Caco-2 (cell line): Measurements from ENCODE around the gene HKDC1. TPM values are rescaled to one million over a fixed set of nuclear protein-coding genes. Genes with fewer than 3 reads are reported as not detected.

Experiments
- BruUV-seq: library from RNA; stranded (reverse); fragments of 400-500 nt; replicated peaks from 2 replicates; lab custom pipeline; 2021; lab: Mats Ljungman, UMichigan
- CTCF ChIA-PET: fragments of 300-600 bp; sonication (Branson Sonifier 250); formaldehyde crosslinking; loops from one replicate; lab custom pipeline; 2022; ENCODE audit warnings: antibody characterized with exemption; lab: Charles Lee
- POLR2A ChIA-PET: fragments of 300-600 bp; sonication (Branson Sonifier 250); formaldehyde crosslinking; loops from one replicate; lab custom pipeline; 2022; ENCODE audit warnings: antibody characterized with exemption; lab: Charles Lee
- DNase-seq, 2 experiments: peaks; one replicate each; pipeline versions ENCODE4 v3.0.0 to v3.0.0-alpha.2; 2020 to 2022
- H3K27me3 ChIP-seq: replicated peaks from 2 replicates; pipeline ENCODE4 v1.6.0; 2011; ENCODE audit warnings: low read length; ENCODE audit not compliant: control insufficient read depth, insufficient read depth
- H3K36me3 ChIP-seq: 2 replicates; pipeline ENCODE4 v1.5.1; 2011; ENCODE audit warnings: low read length; ENCODE audit not compliant: control insufficient read depth, insufficient read depth
- H3K4me1 ChIP-seq: fragments of 250-450 bp; sonication (Bioruptor Pico); 2 replicates; pipeline ENCODE4 v1.5.1; 2020; ENCODE audit warnings: mild to moderate bottlenecking
- H3K4me3 ChIP-seq: 2 replicates; pipeline ENCODE4 v1.5.1; 2011; ENCODE audit warnings: low read depth, mild to moderate bottlenecking, control low read depth, low read length
- H3K9me3 ChIP-seq: fragments of 250-450 bp; sonication (Bioruptor Pico); 2 replicates; pipeline ENCODE4 v1.5.1; 2020; ENCODE audit warnings: mild to moderate bottlenecking, moderate library complexity
- H3K27ac Mint-ChIP-seq: one replicate; pipeline ENCODE4 v1.8.0; 2022; ENCODE audit warnings: mixed read lengths; ENCODE audit not compliant: unreplicated experiment
- H3K27me3 Mint-ChIP-seq: one replicate; pipeline ENCODE4 v1.8.0; 2022; ENCODE audit warnings: mixed read lengths; ENCODE audit not compliant: insufficient read depth, unreplicated experiment
- H3K36me3 Mint-ChIP-seq: one replicate; pipeline ENCODE4 v1.8.0; 2022; ENCODE audit warnings: mild to moderate bottlenecking, mixed read lengths; ENCODE audit not compliant: insufficient read depth, unreplicated experiment
- H3K4me1 Mint-ChIP-seq: one replicate; pipeline ENCODE4 v1.8.0; 2022; ENCODE audit warnings: low read depth, mixed read lengths; ENCODE audit not compliant: unreplicated experiment
- H3K4me3 Mint-ChIP-seq: one replicate; pipeline ENCODE4 v1.8.0; 2022; ENCODE audit warnings: mild to moderate bottlenecking, moderate library complexity, mixed read lengths; ENCODE audit not compliant: unreplicated experiment
- H3K9me3 Mint-ChIP-seq: one replicate; pipeline ENCODE4 v1.8.0; 2022; ENCODE audit warnings: mixed read lengths; ENCODE audit not compliant: unreplicated experiment
- CTCF ChIP-seq, 2 experiments: fragments of 200-600 bp in 1 of 2; IDR thresholded peaks; 1 replicate in 1 of 2; 2 replicates in 1 of 2; pipeline versions ENCODE4 v1.5.1 to v1.8.0; 2011 to 2022; ENCODE audit warnings: antibody characterized with exemption in 1 of 2, control low read depth in 1 of 2, inconsistent platforms in 1 of 2, low read depth in 1 of 2, low read length in 1 of 2, mild to moderate bottlenecking in 1 of 2, moderate library complexity in 1 of 2; ENCODE audit not compliant: insufficient read depth in 1 of 2, severe bottlenecking in 1 of 2, unreplicated experiment in 1 of 2
- intact Hi-C: fragments of 100-400 bp; cut with micrococcal nuclease; formaldehyde crosslinking; loops from one replicate; pipeline ENCODE4 v1.10.0; 2022; ENCODE audit not compliant: unreplicated experiment
- total RNA-seq: library from RNA; stranded (reverse); gene quantifications from 2 replicates; pipeline ENCODE4 v1.2.3, GENCODE V29; 2022

Gene HKDC1
- total RNA-seq, 1 experiment from 2014 or later = 24.5 TPM

GRCh38 chr10:69242852-69243212 lies 22.7 kb downstream of the HKDC1 start:
- no peak overlapping the region for H3K27ac Mint-ChIP-seq
- Histone ChIP-seq H3K27me3 (no peaks in the 10 kb centered on the region), H3K9me3 (no peaks in the 10 kb centered on the region), H3K4me3 (no peak overlapping the region), H3K4me1 (no peaks in the 10 kb centered on the region), H3K36me3 (no peaks in the 10 kb centered on the region)
- intact Hi-C loops = no loop called here
- ChIA-PET CTCF (interaction anchor here (1.3 to 2.0 kb wide), 2 partner anchors 150 to 165 kb away, joined by 4 to 5 read pairs; no protein-coding TSS in a partner anchor), POLR2A (interaction anchor here (0.6 to 0.7 kb wide), 2 partner anchors 13 to 777 kb away, joined by 3 to 10 read pairs; no protein-coding TSS in a partner anchor)
- H3K4me3 Mint-ChIP-seq = no peak overlapping the region
- no peaks in the 10 kb centered on the region for H3K4me1 Mint-ChIP-seq
- H3K9me3 Mint-ChIP-seq = no peaks in the 10 kb centered on the region
- TF ChIP-seq CTCF (IDR thresholded peaks at IDR 0.05; ENCODE audit: insufficient read depth in 1 of 2, low read depth in 1 of 2, low read length in 1 of 2, severe bottlenecking in 1 of 2, unreplicated experiment in 1 of 2) = no peak
- no peak for DNase-seq
- H3K36me3 Mint-ChIP-seq = no peaks in the 10 kb centered on the region
- H3K27me3 Mint-ChIP-seq = no peaks in the 10 kb centered on the region
- BruUV-seq = no TSS peak

GRCh38 chr10:69243817-69244216 lies 23.7 kb downstream of the HKDC1 start:
- POLR2A ChIA-PET = no interaction called here
- CTCF ChIA-PET = interaction anchor here (2.0 kb wide), 1 partner anchor 149 kb away, joined by 4 read pairs; no protein-coding TSS in a partner anchor

GRCh38 chr10:69246036-69246435 lies 25.9 kb downstream of the HKDC1 start:
- DNase-seq = no peak
- TF ChIP-seq CTCF (IDR thresholded peaks at IDR 0.05; ENCODE audit: insufficient read depth in 1 of 2, low read depth in 1 of 2, low read length in 1 of 2, severe bottlenecking in 1 of 2, unreplicated experiment in 1 of 2) = no peak
- Histone ChIP-seq H3K4me3 (no peak overlapping the region), H3K27me3 (no peaks in the 10 kb centered on the region), H3K9me3 (no peaks in the 10 kb centered on the region), H3K36me3 (no peaks in the 10 kb centered on the region), H3K4me1 (no peaks in the 10 kb centered on the region)
- no TSS peak for BruUV-seq
- ChIA-PET POLR2A (no interaction called here), CTCF (interaction anchor here (0.6 kb wide), 1 partner anchor 383 kb away, joined by 3 read pairs; no protein-coding TSS in a partner anchor)
- no peaks in the 10 kb centered on the region for H3K4me1 Mint-ChIP-seq
- no peaks in the 10 kb centered on the region for H3K36me3 Mint-ChIP-seq
- H3K27me3 Mint-ChIP-seq = no peaks in the 10 kb centered on the region
- intact Hi-C loops = no loop called here
- H3K27ac Mint-ChIP-seq = no peak overlapping the region
- peaks cover 8% of the 10 kb centered on the region for H3K9me3 Mint-ChIP-seq
- no peak overlapping the region for H3K4me3 Mint-ChIP-seq

More at GRCh38 chr10:69243817-69244216, 23.7 kb downstream of the HKDC1 start:
- Mint-ChIP-seq H3K36me3 (no peaks in the 10 kb centered on the region), H3K4me3 (no peak overlapping the region), H3K4me1 (no peaks in the 10 kb centered on the region), H3K9me3 (no peaks in the 10 kb centered on the region), H3K27ac (no peak overlapping the region), H3K27me3 (no peaks in the 10 kb centered on the region)
- intact Hi-C loops = no loop called here
- H3K4me3 ChIP-seq = no peak overlapping the region
- H3K27me3 ChIP-seq = no peaks in the 10 kb centered on the region
- no peaks in the 10 kb centered on the region for H3K4me1 ChIP-seq
- no peaks in the 10 kb centered on the region for H3K36me3 ChIP-seq
- no peaks in the 10 kb centered on the region for H3K9me3 ChIP-seq
- no peak for DNase-seq
- TF ChIP-seq CTCF (IDR thresholded peaks at IDR 0.05; ENCODE audit: insufficient read depth in 1 of 2, low read depth in 1 of 2, low read length in 1 of 2, severe bottlenecking in 1 of 2, unreplicated experiment in 1 of 2) = no peak
- BruUV-seq = no TSS peak
